GM19463 (cell line): ENCODE measurements around the gene NFAM1.

Experiments used
- ATAC-seq: cut with Tn5 transposase; IDR thresholded peaks from one replicate; pipeline ENCODE4 v1.9.1; 2021; ENCODE audit warnings: mild to moderate bottlenecking, moderate library complexity; ENCODE audit not compliant: unreplicated experiment

Gene NFAM1

GRCh38 chr22:42337356-42337755 lies 94.8 kb downstream of the NFAM1 start:
- ATAC-seq, result no peak

- no peak for ATAC-seq
These were observed 95.5 kb downstream of the NFAM1 start for GRCh38 chr22:42336527-42337227.

- no peak for ATAC-seq
These were observed 96.3 kb downstream of the NFAM1 start for GRCh38 chr22:42335839-42336378.

GRCh38 chr22:42334875-42335512 lies 97.2 kb downstream of the NFAM1 start:
- ATAC-seq, result no peak

GRCh38 chr22:42333544-42333943 lies 98.7 kb downstream of the NFAM1 start:
- no peak for ATAC-seq

GRCh38 chr22:42332089-42332488 lies 100.1 kb downstream of the NFAM1 start:
- ATAC-seq, result no peak

- no peak for ATAC-seq
These were observed 101.2 kb downstream of the NFAM1 start for GRCh38 chr22:42331014-42331413.
